Measurements from ENCODE around the gene STIMATE.

The STIMATE gene

DNA sequence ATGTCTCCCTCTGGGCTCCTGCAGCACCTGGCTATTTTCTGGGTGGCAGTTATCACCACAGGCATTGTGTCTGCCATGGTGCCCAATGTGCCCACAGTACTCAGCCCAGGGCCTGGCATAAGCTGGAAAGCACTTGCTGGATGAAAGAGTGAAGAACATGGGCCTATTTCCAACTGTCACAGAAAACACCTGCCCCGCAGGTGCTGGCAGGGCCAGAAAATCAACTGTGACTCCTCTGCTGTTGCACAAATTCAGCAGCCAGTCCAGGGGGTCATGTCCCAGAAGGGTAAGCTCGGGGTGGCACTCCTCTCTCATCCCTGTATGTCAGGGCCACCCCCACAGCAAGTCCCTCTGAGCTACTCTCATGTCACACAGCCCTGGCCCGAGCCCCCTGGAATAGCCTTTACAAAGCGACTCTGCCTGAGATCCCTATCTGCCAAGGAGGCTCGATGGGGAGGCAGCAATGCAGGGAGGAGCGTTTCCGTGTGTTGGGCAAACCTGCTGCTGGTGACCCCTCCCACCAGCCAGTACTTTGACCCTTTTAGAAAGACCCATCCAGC lies 85.8 kb downstream of the STIMATE start:
- DNase-seq = no peak

DNA sequence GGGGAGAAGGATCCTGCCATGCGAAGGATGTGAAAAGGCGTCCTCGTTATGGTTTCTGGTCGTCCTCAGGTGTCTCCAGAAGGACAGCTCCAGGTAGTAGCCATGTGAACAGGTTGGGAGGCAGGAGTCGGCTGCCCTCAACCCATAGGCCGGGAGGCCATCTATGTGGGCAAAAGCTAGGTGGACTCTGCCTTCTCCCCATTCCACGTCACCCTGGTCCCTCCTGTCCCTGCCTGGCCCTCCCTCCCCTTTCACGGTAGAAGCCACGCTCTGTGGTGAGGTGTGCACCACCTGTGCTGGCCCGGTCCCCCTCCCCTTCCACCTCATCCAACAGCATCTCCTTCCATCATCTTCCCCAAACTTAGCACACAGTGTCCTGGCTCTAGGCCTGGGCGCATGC lies 86.4 kb downstream of the STIMATE start:
- no peak for DNase-seq

DNA sequence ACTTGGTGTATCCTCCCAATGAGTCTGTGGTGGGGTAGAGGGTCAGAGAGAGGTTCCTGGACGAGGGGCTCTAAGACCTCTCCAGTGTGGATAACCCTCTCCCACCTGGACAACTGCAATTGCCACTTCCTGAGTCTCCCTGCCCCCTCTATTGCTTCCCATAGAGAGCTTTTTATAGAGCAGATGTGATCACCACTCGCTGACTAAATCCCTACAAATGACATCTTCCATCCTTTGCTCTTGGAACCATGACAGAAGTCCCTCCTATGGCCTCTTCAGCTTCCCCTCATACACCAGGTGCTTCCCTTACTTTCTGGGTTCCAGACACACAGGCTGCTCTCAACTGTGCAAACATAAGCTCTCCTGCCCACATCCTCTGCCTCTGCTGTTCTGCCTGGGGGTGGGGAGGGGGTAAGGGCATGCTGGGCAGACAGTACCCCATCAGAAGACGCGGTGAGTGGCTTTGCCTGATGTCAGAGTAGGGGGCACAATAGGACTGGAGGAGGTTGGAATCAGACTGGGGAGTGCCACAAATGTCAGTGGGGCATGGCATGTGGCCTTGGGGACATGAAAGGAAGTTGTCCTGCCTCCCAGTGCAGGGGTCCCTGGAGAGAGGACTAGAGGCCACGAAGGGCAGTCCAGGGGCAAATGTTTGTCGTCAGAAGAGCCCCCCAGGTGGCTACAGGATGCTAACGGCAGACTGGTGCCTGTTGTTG lies 87.5 kb downstream of the STIMATE start:
- DNase-seq = no peak

- no peak for DNase-seq
Measured at GRCh38 chr3:52809149-52809548, 88.2 kb downstream of the STIMATE start.

DNA sequence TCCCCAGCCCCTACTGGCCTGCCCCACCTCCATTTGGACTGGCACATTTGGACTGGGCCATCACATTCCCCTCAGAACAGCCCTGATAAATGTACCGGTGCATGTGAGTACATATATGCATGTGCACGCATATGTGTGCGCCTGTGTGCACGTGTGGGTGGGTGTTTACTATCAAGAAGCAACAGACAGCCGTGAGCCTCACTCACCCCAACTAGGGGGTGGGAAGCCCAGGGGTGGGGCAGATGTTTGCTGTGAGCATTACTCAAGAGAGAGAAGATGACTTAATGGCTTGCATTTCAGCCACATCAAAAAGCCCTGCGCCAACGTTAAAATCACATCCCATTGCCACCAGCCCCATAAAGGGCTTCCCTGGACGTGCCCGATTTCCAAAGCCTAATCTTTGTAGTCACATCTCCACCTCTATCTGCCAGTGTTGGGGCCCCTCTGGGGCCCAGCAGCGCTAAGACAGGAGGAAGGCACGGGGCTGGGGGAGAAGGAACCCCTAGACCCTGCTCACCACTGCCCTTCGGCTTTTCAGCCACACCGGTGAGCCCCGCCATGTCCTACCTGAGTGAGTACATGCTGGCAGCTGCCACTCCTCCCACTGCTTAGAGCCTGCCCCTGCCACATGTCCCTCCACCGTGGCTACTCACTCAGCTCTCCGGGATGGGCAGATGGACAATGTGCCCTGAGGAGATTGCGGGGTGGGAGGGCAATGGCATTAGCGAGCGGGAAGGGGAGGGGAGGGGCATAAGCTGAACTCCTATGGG lies 91.9 kb downstream of the STIMATE start:
- no peak for DNase-seq

GRCh38 chr3:52801839-52802238 lies 95.5 kb downstream of the STIMATE start:
- DNase-seq = no peak

DNA sequence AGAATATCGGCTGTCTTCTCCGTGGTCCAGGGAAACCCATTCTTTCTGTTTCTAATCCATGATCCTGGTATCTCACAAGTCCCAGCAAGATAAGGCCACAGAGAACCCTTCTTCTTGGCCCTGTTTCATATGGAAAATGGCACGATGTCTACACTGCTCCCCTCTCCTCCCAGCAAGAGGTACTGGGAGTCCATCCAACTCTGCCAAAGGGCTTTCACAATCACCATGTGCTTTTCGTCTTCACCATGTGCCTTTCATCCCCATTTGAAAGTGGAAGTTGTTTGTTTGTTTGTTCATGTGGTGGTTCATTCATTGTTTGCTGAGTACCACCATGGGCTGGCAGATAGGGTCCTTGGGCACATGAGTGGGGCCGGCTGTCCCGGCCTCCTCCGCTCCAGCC lies 97.3 kb downstream of the STIMATE start:
- DNase-seq = no peak

DNA sequence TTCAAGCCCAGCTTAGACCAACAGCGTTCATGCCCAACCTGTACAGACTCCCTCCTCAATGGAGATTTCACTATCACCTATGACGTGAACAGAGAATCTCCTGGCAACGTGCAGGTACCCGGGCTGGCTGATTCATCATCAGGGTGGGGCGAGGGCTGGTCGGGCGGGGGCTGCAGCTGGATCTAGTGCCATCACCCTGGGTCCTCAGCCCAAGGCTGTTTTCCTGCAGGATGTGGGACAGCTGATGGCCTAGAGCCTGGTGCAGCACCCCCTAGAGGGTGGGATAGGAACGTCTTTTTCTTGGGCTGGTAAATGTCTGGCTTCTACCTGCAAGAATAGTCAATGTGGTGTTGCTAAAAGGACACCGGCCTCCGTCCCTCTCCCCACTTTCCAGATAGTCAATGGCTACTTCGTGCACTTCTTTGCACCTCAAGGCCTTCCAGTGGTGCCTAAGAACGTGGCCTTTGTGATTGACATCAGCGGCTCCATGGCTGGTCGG lies 98.3 kb downstream of the STIMATE start:
- peak; percentile 57 for DNase-seq

- no peak for DNase-seq
Measured at GRCh38 chr3:52798376-52798977, 98.9 kb downstream of the STIMATE start.

DNA sequence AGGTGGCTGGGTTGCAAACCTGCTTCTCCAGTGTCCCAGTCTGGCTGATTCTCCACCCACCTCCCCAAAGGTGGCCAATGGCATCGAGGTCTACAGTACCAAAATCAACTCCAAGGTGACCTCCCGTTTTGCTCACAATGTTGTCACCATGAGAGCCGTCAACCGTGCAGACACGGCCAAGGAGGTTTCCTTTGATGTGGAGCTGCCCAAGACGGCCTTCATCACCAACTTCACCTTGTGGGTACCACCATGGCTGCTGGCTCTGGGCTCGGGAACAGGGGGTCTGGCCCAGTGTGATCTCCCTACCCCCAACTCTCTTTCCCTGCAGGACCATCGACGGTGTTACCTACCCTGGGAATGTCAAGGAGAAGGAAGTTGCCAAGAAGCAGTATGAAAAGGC lies 100.9 kb downstream of the STIMATE start:
- DNase-seq = no peak

DNA sequence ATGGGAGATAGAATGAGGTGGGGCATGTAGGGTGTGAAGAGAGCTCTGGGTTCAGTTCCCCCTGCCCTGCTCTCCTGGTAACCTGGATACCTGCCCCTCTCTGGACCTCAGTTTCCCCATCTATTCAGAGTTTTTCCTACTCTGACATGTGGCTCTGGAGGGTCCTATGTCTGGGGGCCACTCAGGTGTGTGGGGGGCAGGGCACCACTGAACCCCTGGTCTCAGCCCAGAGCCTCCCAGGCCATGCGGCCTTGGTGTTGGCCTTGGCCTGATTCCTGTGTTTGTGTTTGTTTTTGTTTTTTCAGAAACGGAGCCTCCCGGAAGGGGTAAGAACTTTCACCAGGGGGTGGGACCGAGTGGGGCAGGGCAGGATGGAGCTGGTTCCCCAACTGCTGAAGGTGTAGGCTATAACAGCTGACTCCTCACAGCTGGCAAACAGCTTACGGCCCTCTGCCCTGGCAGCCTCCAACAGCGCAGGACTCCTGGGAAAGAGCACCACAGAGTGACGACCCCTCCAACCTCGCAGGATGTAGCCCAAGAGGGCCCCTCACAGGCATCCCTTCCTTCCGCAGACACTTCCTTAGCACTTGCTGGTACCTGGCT lies 101.9 kb downstream of the STIMATE start:
- no peak for DNase-seq

GRCh38 chr3:52794612-52795099 lies 102.7 kb downstream of the STIMATE start, which contains the start of gene ITIH3:
ITIH3 (plus strand) TSS chr3:52794796; CDS start chr3:52794804, 8 bp downstream.
- DNase-seq = no peak

DNA sequence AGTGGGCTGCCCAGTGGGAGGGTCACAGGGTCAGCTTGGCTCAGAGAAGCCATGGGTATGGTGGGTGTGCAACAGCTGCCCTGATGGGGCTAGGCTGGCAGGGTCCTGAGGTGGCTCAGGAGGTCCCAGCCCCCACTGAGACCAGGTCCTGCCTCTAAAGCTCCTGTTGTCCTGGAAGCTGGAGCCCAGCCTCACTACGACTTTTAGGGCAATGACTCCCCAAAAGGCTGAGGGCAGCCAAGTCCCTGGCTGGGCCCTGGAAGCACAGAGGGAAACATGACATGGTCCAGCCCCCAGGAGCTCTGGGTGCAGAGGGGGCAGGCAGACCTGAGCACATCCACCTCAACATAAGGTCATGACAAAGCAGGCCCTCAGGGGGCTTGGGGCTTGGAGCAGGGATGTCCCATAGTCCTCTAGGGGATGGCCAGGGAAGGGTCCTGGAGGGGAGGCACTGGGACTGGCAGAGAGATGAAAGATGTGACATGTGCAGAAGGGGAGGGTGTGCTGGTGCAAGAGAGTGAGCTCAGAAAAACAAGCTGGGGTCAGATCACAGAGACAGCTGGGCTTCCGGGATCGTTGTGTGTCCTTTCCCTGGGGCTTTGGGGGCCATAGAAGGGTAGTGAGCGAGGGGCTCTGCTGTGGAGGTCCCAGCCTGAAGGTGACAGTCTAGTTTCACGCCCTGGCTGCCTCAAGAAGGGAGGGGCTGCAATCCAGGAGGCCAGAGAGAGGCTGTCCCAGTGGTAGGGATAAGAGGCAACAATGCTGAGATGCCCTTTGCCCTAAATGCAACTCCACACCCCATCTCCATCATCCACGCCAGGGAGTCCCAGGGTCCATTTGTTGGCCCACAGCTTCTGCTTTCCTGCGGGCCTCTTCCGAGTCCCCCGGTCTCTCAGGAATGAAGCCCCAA lies 103.4 kb downstream of the STIMATE start:
- DNase-seq = no peak

- no peak for DNase-seq
Measured at GRCh38 chr3:52792961-52793695, 104.2 kb downstream of the STIMATE start.

- no peak for DNase-seq
Measured at GRCh38 chr3:52792413-52792812, 104.9 kb downstream of the STIMATE start.

GRCh38 chr3:52791928-52792327 lies 105.4 kb downstream of the STIMATE start:
- no peak for DNase-seq

- no peak for DNase-seq
Measured at GRCh38 chr3:52791366-52791765, 106.0 kb downstream of the STIMATE start.

GRCh38 chr3:52790741-52791140 lies 106.6 kb downstream of the STIMATE start:
- no peak for DNase-seq

DNA sequence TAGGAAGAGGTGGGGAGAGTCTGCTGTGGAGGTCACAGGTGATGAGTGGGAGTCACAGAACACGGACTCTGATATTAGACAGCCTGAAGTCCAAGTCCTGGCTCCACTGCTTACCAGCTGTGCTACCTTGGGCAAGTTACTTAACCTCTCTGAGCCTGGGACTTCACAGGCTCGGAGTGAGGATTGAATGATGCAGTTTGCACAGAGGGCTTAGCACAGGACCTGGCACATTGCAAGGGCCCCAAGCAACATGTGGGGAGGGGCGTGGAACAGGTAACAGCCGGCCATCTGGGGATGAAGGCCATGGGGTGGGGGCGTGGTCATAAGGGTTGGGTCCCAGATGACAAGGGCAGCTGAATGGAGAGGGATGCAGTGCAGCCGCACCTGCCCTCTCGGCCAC lies 107.0 kb downstream of the STIMATE start:
- no peak for DNase-seq

DNA sequence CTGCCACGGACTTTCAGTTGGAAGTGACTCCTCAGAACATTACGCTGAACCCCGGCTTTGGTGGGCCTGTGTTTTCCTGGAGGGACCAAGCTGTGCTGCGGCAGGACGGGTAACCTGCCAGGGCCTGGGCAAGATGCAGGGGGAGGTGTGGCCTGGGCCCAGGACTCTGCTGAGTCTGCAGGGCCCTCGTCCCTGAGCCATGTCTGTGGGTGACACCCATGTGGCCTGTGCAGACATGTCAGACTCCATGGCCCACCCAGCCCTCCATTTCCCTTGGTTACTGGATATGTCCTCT lies 107.7 kb downstream of the STIMATE start:
- no peak for DNase-seq

Measured in activated CD8-positive, alpha-beta memory T cell treated with anti-CD3 and anti-CD28 coated beads, Interleukin-2, amount 50 U/mL, for 48 hours (primary cell).